ENCODE data around the gene FADS2. TPM values are rescaled to one million over a fixed set of nuclear protein-coding genes. Genes with fewer than 3 reads are reported as not detected.

Gene FADS2
- total RNA-seq, 1 experiment from 2014 or later: 19.2 TPM

DNA sequence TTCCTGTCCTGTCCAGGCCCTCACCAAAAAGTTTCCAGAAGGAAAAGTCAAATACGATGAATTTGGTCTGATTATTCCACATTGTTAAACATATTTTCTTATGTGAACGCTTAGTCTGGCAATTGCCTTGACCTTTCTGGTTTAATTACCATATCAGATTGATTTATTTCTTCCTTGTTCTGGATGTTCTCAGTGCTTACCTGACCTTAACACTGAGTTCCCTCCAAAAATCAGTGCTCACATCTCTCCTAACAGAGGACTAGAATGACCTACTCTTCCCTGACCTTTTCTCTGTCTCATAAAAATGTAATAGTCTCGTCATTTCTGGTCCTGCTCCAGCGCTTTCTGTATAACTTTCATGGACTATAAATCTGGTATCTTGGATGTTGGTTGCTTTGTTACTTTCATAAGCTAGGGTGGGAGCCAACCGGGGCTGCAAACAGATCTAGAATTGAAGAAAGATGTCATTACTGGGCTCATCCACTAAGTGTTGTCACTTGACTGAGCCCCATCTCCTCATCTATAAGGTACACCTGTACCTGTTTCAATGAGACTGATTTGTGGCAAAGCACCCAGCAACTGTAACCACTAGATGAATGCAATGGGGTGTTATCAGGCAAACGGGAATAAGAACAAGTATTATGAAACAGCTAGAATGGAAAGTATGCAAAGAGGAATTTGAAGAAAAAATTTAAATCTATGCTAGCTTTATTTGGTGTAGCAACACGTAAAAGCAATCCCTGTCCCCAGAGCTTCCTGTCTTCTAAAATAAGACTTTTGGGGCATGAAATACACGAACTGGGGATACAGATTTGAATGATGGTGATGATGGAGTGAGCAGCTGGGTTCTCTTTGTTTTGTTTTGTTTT, 2.4 kb downstream of the FADS2 start:
- H3K9me3 Mint-ChIP-seq (ENCODE audit: low read depth, unreplicated experiment): no peaks in the 10 kb centered on the region
- H3K36me3 Mint-ChIP-seq (ENCODE audit: insufficient read depth, unreplicated experiment): peaks cover 11% of the 10 kb centered on the region
- intact Hi-C loops (cut with micrococcal nuclease; ENCODE audit: unreplicated experiment): no loop called here
- TF ChIP-seq CTCF (IDR thresholded peaks at IDR 0.05; ENCODE audit: unreplicated experiment): no peak
- no peak overlapping the region for H3K4me3 Mint-ChIP-seq (ENCODE audit: low read depth, unreplicated experiment)
- H3K4me1 Mint-ChIP-seq (ENCODE audit: low read depth, unreplicated experiment): no peaks in the 10 kb centered on the region
- H3K27ac Mint-ChIP-seq (ENCODE audit: unreplicated experiment): no peak overlapping the region
- DNase-seq: no peak
- no TSS peak for BruUV-seq (replicated peaks)
- H3K27me3 Mint-ChIP-seq (ENCODE audit: unreplicated experiment): peaks cover 84% of the 10 kb centered on the region
- CTCF ChIA-PET: no interaction called here

DNA sequence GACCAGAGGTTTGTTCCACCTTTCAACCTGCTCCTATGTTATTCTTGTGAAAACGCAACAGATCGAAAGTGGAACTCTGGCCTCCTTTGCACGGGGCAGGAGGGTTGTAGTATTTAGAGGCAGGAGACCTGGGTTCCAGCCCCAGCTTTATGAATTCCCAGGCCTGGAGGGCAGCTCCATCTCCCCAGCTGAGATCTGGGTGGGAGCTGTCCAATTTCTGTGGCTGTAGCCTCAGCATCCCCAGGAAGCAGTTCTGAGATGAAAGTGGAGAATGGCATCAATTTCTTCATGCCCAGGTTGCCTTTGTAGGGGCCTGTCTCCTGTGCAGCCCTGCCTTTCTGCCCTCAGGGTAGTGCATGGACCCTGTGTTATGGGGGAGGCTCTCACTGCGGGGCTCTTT, 4.1 kb downstream of the FADS2 start:
- BruUV-seq (replicated peaks): no TSS peak
- H3K27me3 Mint-ChIP-seq (ENCODE audit: unreplicated experiment): peaks cover 74% of the 10 kb centered on the region
- no peak for TF ChIP-seq CTCF (IDR thresholded peaks at IDR 0.05; ENCODE audit: unreplicated experiment)
- peaks cover 11% of the 10 kb centered on the region for H3K36me3 Mint-ChIP-seq (ENCODE audit: insufficient read depth, unreplicated experiment)
- H3K27ac Mint-ChIP-seq (ENCODE audit: unreplicated experiment): no peak overlapping the region
- H3K4me3 Mint-ChIP-seq (ENCODE audit: low read depth, unreplicated experiment): no peak overlapping the region
- DNase-seq: no peak
- intact Hi-C loops (cut with micrococcal nuclease; ENCODE audit: unreplicated experiment): no loop called here
- H3K4me1 Mint-ChIP-seq (ENCODE audit: low read depth, unreplicated experiment): no peaks in the 10 kb centered on the region
- no peaks in the 10 kb centered on the region for H3K9me3 Mint-ChIP-seq (ENCODE audit: low read depth, unreplicated experiment)
- CTCF ChIA-PET: no interaction called here

DNA sequence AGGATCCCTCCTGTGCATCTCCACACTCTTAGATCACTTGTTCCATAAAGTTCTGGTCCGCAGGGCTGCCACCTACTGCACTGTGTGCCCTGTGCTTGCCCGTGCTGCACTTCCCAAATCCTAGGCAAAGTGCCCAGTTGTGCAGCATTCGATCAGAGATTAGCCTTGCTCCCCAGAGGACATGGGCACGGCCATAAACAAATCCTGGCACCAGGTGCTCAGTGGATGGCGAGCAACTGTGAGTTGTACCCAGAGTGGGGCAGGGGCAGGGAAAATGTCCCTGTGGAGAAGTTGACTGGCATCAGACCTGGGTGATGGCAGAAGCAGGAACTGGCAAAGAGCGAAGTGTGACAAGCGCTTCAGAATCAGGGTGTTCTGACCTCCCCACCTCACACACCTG, 4.7 kb downstream of the FADS2 start:
- Mint-ChIP-seq H3K4me1 (ENCODE audit: low read depth, unreplicated experiment) (no peaks in the 10 kb centered on the region), H3K27me3 (ENCODE audit: unreplicated experiment) (peaks cover 69% of the 10 kb centered on the region), H3K27ac (ENCODE audit: unreplicated experiment) (no peak overlapping the region), H3K9me3 (ENCODE audit: low read depth, unreplicated experiment) (no peaks in the 10 kb centered on the region), H3K36me3 (ENCODE audit: insufficient read depth, unreplicated experiment) (peaks cover 11% of the 10 kb centered on the region), H3K4me3 (ENCODE audit: low read depth, unreplicated experiment) (no peak overlapping the region)
- no TSS peak for BruUV-seq (replicated peaks)
- CTCF ChIA-PET: no interaction called here
- intact Hi-C loops (cut with micrococcal nuclease; ENCODE audit: unreplicated experiment): no loop called here
- DNase-seq: no peak
- no peak for TF ChIP-seq CTCF (IDR thresholded peaks at IDR 0.05; ENCODE audit: unreplicated experiment)

DNA sequence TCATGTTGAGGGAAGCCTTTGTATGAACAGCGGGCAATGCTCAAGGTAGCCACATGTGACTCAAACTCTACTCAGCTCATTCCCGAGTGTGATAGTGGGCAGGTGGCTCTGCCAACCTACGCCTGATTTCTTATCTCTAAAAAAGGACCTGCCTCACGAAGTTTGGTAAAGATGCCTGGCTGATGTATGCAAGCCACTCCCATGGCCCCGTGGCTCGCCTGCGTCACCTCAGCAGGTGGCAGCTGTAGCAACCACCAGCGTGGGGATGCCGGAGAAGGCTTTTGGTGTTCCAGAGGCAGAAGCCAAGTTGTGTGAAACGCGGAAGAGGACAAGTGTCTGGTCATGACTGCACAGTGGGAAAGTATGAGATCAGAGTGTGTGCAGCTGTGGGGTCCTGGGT, 5.4 kb downstream of the FADS2 start:
- H3K4me1 Mint-ChIP-seq (ENCODE audit: low read depth, unreplicated experiment): no peaks in the 10 kb centered on the region
- peaks cover 66% of the 10 kb centered on the region for H3K27me3 Mint-ChIP-seq (ENCODE audit: unreplicated experiment)
- DNase-seq: no peak
- H3K9me3 Mint-ChIP-seq (ENCODE audit: low read depth, unreplicated experiment): no peaks in the 10 kb centered on the region
- H3K36me3 Mint-ChIP-seq (ENCODE audit: insufficient read depth, unreplicated experiment): peaks cover 5% of the 10 kb centered on the region
- H3K4me3 Mint-ChIP-seq (ENCODE audit: low read depth, unreplicated experiment): no peak overlapping the region
- intact Hi-C loops (cut with micrococcal nuclease; ENCODE audit: unreplicated experiment): no loop called here
- CTCF ChIA-PET: no interaction called here
- no peak for TF ChIP-seq CTCF (IDR thresholded peaks at IDR 0.05; ENCODE audit: unreplicated experiment)
- BruUV-seq (replicated peaks): no TSS peak
- no peak overlapping the region for H3K27ac Mint-ChIP-seq (ENCODE audit: unreplicated experiment)

Measured in Calu3 (cell line).